ENCODE measurements around the gene LPCAT1. TPM values are rescaled to one million over a fixed set of nuclear protein-coding genes. Genes with fewer than 3 reads are reported as not detected.
"Not testable (repeated sequence)": the region's sequence is repeated elsewhere in the genome, so short reads cannot be mapped to it uniquely, and the experiment has no call there.

LPCAT1 gene
- total RNA-seq, 4 donors from 2014 or later = 8.8 to 59.4 (median 28.5) TPM

DNA sequence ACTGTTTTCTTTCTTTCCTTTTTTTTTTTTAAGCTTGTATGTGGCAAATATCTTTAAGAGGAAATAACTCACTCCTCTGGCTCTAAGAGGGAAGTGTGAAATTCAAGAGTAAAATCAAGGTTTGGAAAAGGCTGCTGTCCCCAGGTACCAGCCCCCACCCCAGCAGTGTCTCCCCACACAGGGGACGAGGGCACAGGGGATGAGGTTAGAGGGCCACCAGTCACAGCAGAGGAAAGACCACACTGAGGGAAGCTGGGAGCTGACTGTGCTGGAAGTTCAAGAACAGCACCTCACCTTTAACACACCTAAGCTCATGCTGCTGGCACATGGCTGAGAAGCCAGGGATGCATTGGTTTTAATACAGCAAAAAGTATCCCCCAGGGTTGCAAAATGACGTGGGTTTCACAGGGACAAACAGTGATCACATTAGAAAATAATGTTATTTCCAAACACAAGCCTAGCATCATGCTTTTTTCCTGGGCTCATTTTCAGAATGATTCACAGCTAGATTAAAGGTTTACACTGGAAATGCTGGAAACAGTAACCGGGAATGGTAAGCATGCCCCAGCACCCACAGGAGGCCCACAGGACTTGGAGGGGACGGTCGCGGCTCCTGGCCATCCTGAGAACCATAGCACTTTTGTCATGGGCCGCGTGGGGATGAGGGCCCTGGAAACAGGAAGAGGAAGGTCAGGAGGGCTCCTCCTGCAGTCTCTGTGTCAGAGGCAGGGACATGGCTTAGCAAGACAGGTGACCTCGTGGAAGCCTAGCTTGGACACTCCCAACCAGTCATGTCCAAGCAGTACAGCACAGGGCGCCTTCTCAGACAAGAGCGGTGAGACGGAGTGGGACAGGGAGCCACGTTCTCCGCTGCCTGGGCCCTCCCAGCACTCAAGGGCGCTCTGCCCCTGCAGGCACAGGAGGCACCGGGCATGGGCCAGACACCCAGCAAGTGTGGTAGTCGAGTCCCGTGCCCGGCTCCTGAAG lies 6.9 kb downstream of the LPCAT1 start:
- Histone ChIP-seq H3K27ac (no peak overlapping the region), H3K27me3 (no peaks in the 10 kb centered on the region), H3K4me3 (no peak overlapping the region), H3K4me1 (peaks cover 0 to 4% (median 2%) of the 10 kb centered on the region in 4 donors), H3K9me3 (no peaks in the 10 kb centered on the region), H3K36me3 (peaks cover 0 to 18% (median 0%) of the 10 kb centered on the region in 3 donors)
- TF ChIP-seq, protein P1, sequence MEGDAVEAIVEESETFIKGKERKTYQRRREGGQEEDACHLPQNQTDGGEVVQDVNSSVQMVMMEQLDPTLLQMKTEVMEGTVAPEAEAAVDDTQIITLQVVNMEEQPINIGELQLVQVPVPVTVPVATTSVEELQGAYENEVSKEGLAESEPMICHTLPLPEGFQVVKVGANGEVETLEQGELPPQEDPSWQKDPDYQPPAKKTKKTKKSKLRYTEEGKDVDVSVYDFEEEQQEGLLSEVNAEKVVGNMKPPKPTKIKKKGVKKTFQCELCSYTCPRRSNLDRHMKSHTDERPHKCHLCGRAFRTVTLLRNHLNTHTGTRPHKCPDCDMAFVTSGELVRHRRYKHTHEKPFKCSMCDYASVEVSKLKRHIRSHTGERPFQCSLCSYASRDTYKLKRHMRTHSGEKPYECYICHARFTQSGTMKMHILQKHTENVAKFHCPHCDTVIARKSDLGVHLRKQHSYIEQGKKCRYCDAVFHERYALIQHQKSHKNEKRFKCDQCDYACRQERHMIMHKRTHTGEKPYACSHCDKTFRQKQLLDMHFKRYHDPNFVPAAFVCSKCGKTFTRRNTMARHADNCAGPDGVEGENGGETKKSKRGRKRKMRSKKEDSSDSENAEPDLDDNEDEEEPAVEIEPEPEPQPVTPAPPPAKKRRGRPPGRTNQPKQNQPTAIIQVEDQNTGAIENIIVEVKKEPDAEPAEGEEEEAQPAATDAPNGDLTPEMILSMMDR (IDR thresholded peaks at IDR 0.05) = no peak
- TF ChIP-seq POLR2A (IDR thresholded peaks at IDR 0.05) = no peak
- DNase-seq = peak; percentile 15 to 45 (median 34)

DNA sequence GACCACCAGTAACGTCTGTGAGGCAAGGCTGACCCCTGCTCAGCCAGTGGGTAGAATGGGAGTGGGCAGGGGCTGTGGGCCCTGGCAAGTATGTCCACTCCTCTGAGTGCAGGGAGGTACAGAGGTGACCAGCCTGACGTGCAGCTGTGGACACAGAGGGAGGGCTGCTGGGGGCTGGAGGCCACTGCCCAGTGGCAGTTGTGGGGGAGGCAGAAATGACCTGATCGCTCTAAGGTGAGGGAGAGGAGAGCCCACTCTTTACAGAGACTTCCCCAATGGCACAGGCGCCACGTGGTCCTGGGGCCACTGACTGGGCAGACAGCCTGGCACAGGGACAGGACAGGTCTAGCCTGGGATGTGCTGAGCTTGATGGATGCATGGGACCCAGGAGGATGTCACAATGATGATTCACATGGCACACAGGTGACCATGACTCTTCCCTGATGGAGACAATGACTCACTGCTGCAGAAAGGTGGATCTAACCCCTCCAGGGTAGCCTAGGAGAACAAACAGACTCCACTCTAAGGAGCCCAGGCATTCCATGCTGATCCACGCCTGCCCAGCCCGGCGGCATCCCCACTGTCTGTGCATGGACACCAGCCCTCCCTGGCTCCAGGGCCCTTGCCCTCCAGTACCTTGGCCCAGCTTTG lies 7.7 kb downstream of the LPCAT1 start:
- H3K27ac ChIP-seq = no peak overlapping the region

DNA sequence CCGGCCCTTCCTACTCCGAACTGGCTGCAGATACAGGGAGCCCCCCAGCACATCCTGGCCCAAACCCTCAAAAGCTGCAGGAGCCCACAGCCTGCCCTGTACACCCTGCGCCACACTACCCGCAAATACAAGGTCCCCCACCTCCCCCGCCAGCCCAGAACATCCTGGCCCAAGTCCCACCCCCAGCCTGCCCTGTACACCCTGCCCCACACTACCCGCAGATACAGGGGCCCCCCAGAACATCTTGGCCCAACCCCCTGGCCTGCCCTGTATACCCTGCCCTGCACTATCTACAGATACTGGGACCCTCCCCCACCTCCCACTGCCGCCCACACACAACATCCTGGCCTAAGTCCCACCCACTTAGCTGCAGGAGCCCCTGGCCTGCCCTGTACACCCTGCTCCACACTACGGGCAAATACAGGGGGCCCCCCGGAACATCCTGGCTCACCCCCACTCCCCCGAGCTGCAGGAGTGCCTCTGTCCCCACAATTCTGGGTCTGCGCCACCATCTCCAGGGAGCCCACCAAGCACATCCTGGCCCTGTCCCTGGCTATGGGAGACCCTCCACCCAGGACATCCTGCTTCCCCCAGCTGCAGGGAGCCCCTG lies 8.3 kb downstream of the LPCAT1 start:
- H3K4me1 ChIP-seq = no peaks in the 10 kb centered on the region
- no peaks in the 10 kb centered on the region for H3K27me3 ChIP-seq
- H3K9me3 ChIP-seq = no peaks in the 10 kb centered on the region
- H3K27ac ChIP-seq = no peak overlapping the region
- H3K36me3 ChIP-seq = peaks cover 0 to 18% (median 0%) of the 10 kb centered on the region in 3 donors
- peak; percentile 13 to 46 (median 39) for DNase-seq
- no peak overlapping the region for H3K4me3 ChIP-seq
- no peak for TF ChIP-seq POLR2A (IDR thresholded peaks at IDR 0.05)
- TF ChIP-seq, protein P1 (IDR thresholded peaks at IDR 0.05) = no peak

More for the DNA sequence above, 7.7 kb downstream of the LPCAT1 start:
- Histone ChIP-seq H3K4me3 (no peak overlapping the region), H3K27me3 (no peaks in the 10 kb centered on the region), H3K4me1 (no peaks in the 10 kb centered on the region), H3K9me3 (no peaks in the 10 kb centered on the region), H3K36me3 (peaks cover 0 to 18% (median 0%) of the 10 kb centered on the region in 3 donors)
- TF ChIP-seq POLR2A (IDR thresholded peaks at IDR 0.05) = no peak
- TF ChIP-seq, protein P1 (IDR thresholded peaks at IDR 0.05) = no peak
- peak; percentile 12 to 49 (median 32) for DNase-seq

DNA sequence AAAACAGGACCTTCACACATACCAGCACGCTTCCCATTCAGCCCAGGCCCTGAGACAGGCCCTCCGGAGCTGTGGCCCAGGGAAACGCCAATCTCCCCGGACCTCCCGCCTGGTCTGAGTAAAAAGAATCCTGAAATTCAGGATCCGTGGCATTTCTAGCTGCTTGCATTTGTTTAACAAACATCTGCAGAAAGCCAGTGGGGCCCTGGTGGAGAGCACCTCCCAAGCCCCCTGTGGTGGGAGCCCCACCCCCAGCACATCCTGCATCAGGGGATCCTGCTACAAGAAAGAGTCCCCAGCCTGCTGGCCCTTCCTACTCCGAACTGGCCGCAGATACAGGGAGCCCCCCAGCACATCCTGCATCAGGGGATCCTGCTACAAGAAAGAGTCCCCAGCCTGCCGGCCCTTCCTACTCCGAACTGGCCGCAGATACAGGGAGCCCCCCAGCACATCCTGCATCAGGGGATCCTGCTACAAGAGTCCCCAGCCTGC lies 8.9 kb downstream of the LPCAT1 start:
- H3K27ac ChIP-seq, H3K4me1 ChIP-seq, H3K9me3 ChIP-seq, H3K27me3 ChIP-seq, H3K4me3 ChIP-seq: not testable (repeated sequence)
- peaks cover 0 to 17% (median 0%) of the 10 kb centered on the region in 3 donors for H3K36me3 ChIP-seq
- peak in 2 of 3 donors; percentile 30 to 36 for DNase-seq

DNA sequence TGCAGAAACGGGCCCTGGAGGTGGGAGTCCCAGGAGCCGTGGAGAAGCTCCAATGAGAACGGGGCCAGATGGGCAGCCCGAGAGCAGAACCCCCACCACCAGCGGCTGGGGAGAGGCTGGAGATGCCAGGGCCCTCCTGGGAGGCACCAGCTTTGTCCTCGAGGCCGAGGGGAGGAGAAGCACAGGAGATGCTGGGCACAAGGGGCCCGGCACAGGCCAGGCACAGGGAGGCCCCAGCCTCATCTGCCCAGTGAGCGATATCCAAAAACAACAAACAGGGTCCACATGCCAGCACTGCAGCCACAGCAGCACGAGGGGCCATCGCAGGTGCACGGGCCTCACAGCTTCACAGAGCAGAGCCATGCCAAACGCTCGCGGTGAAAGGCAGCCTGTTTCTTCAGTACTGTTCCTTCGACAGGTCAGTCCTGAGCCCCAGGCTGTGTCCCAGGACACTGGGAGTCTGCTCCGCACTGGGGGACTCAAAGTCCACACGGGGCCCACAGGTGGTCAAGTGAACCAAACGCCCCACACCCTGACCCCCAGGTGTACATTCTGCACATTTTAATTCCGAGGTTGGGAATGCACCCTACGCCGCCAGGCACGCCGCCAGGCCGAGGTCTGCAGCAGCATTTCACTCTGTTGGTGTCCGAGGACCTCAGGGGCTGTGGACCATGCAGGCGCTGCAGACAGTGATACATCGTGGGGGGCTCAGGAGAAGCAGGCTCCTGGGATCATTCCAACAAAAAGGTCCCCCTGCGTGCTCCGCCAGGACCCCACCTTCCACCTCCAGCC lies 9.5 kb downstream of the LPCAT1 start:
- DNase-seq = peak in 2 of 3 donors; percentile 22 to 33
- peaks cover 0 to 13% (median 0%) of the 10 kb centered on the region in 3 donors for H3K36me3 ChIP-seq
- H3K9me3 ChIP-seq = no peaks in the 10 kb centered on the region
- no peak for TF ChIP-seq POLR2A (IDR thresholded peaks at IDR 0.05)
- TF ChIP-seq, protein P1 (IDR thresholded peaks at IDR 0.05) = no peak
- no peaks in the 10 kb centered on the region for H3K27me3 ChIP-seq
- no peaks in the 10 kb centered on the region for H3K4me1 ChIP-seq
- no peak overlapping the region for H3K4me3 ChIP-seq
- H3K27ac ChIP-seq = no peak overlapping the region

Data from Peyer's patch (tissue), 4 donors.